ENCODE measurements around the gene DNAJC6. TPM values are rescaled to one million over a fixed set of nuclear protein-coding genes. Genes with fewer than 3 reads are reported as not detected.
"Not testable (repeated sequence)": the region's sequence is repeated elsewhere in the genome, so short reads cannot be mapped to it uniquely, and the experiment has no call there.

Gene DNAJC6
- total RNA-seq, 1 donor from 2014 or later: 6.5 TPM

DNA sequence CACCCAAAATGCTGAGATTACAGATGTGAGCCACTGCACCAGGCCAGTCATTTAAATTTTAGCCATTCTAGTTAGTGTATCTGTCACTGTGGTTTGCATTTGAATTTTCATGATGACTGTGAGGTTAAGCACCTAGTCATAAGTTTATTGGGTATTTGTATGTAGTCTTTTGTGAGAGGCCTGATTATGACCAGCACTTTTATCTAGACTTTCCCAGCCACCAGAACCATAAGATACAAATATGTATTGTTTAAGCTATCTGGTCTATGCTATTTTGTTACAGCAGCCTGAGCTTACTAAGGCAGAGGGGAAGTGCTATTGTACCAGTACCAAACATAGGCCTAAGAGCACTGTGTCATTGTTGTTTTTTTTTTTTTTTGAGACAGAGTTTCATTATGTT lies 19.9 kb upstream of the DNAJC6 start:
- intact Hi-C loops (cut with DNase I): no loop called here
- DNase-seq (ENCODE audit: low spot score): no peak

DNA sequence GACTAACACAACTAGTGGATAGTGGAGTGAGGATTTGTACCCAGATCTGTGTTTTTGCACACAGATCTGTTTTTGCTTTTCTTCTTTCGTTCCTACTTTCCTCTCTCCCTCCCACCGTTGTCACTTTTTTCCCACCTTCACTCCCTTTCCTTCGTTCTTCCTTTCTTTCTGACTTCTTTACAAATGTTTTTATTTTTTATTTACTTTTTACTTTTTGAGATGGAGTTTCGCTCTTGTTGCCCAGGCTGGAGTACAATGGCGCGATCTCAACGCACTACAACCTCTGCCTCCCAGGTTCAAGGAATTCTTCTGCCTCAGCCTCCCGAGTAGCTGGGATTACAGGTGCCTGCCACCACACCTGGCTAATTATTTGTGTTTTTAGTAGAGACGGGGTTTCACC lies 17.5 kb upstream of the DNAJC6 start:
- intact Hi-C loops (cut with DNase I); DNase-seq (ENCODE audit: low spot score): not testable (repeated sequence)

DNA sequence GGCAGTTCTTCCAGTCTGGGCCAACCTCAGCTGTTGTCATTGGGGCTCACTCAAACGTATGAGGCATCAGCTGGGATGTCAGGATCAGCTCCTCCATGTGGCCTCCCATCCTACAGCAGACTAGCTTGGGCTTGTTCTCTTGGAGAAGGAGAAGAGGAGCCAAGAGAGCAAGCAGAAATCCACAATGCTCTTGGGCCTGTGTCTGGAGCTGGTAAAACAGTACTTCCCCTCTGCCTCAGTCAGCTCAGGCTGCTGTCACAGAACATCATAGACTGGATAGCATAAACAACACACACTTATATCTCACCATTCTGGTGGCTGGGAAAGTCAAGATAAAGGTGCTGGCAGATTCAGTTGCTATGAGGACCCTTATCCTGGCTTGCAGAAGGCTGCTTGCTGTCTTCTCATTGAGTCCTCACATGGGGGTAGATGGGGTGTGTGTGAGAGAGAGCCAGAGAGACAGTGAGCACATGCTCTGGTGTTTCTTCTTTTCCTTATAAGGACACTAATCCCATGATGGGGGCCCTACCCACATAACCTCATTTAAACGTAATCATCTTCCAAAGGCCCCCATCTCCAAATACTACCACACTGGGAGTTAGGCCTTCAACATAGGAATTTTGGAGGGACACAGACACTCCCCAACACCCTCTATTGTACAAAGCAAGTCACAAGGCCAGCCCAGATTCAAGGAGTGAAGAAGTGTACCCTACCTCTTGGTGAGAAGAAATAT lies 16.3 kb upstream of the DNAJC6 start:
- intact Hi-C loops (cut with DNase I): no loop called here
- no peak for DNase-seq (ENCODE audit: low spot score)

DNA sequence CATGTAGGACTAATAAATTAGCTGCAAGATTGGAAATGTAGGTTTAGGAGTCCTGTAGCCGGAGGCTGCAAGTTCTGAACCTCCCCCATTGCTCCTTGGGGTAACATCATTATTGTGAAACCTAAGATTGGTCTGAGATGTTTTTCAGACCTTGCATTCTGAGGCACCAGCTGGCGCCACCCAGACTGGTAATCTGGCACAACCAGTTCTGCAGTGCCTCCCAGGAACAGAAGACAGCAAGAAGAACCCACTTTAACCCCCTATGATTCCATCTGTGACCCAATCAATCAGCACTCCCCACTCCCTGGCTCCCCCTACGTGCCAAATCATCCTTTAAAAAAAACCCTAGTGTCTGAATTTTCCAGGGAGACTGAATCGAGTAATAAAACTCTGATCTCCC lies 11.6 kb upstream of the DNAJC6 start:
- intact Hi-C loops (cut with DNase I): no loop called here
- no peak for DNase-seq (ENCODE audit: low spot score)

DNA sequence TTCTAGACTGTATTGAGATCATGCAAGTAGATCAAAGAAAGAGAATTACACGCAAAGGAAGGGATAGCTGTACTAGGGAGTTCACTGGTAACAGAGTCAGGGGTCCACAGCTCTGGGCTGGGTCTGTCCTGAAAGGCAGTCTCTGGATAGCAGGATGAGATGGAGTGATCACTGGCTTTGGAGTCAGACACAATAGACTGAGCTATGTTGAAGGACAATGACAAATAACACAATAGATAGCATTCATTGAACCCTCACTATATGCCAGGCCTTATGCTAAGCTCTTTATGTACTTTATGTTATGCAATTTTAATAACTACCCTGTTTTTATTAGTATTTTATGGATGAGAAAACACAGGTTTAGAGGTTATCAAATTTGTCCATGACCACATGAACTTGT lies 10.0 kb upstream of the DNAJC6 start:
- no peak for DNase-seq (ENCODE audit: low spot score)
- intact Hi-C loops (cut with DNase I): no loop called here

DNA sequence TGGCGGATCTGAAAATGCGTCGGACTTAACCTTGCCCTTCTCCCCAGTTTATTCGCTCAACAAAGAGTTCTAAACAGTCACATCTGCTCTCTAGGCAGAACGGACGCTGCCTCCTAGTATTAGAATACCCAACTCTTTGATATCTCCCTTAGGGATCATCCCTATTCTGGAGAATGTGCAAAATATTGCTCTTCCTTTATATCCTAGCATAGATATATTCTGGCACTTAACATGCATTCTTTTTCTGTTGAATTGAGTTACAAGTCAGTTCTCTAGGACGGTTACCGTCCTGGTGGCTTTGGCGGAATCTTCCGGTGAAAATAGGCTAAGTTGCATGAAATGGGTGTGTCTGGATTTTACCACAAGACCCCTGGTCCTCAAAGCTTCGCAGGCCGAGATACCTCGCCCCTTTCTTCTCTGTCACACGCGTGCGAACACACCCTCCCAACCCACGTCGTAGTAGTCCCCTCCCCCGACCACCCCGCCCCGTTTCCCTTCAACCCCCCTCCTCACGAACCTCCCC lies 501 bp upstream of the DNAJC6 start:
- intact Hi-C loops (cut with DNase I): loop anchor here (2.0 to 5.0 kb wide), 2 partner anchors 42 to 54 kb away; no protein-coding TSS in a partner anchor
- DNase-seq (ENCODE audit: low spot score): no peak

DNA sequence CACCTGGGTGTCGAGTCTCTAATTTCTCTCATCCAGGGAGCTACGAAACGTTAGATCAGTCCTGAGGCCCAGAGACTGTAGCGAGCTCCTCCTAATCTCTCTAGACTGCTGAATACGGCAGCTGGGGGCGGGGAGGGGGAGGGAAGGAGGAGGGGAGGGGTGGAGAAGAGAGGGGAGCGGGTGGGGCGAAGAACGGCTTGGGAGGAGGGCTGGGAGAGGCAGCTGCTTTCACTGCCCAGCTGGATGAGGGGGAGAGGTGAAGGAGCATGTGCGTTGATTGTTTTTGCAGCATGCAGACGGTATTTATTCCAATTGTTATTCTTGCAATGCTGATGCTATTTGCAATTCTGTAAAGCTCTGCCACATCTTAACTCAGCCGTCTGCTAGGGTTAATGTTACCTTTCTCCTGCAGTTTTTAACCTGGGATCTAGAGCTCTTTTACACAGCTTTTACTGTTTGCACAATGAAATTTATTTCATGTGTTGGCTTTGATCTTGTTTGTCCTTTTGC lies 790 bp downstream of the DNAJC6 start:
- DNase-seq (ENCODE audit: low spot score): no peak
- intact Hi-C loops (cut with DNase I): no loop called here

DNA sequence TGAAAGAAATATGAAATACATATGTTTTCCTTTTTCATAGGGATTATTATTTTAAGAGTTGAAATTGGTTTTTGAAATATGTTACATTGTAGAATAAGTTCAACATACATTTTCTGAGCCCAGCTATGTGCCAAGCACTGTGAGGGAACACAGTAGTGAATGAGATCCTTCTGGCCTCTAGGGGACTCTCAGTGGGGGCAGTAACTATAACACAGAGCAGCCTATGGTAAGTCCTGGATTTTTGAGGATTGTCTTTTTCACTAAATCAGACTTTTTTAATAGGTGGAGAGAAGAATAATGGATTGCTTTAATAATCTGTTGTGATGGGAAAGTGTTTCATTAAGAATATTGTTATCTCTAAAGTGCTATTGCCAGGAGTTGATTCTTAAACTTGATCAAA lies 2.4 kb downstream of the DNAJC6 start:
- intact Hi-C loops (cut with DNase I): no loop called here
- DNase-seq (ENCODE audit: low spot score): no peak

DNA sequence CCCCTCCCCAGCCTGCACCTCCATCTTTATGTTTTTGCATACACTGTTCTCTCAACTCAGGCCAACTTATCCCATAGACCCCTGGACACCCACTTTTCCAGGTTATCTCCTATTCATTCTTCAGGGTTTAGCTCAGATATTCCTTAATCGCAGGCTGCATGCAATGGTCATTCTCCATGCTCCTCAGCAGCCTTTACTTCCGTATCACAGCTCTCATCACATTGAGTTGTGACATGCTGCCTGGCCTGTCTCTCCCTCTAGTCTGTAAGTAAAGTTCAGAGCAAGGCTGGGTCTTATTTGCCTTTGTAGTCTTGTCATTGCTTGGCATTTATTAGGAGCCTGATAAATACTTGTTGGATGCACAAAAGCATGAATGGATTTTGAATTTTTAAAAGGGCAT lies 6.9 kb downstream of the DNAJC6 start:
- intact Hi-C loops (cut with DNase I): no loop called here
- DNase-seq (ENCODE audit: low spot score): no peak

DNA sequence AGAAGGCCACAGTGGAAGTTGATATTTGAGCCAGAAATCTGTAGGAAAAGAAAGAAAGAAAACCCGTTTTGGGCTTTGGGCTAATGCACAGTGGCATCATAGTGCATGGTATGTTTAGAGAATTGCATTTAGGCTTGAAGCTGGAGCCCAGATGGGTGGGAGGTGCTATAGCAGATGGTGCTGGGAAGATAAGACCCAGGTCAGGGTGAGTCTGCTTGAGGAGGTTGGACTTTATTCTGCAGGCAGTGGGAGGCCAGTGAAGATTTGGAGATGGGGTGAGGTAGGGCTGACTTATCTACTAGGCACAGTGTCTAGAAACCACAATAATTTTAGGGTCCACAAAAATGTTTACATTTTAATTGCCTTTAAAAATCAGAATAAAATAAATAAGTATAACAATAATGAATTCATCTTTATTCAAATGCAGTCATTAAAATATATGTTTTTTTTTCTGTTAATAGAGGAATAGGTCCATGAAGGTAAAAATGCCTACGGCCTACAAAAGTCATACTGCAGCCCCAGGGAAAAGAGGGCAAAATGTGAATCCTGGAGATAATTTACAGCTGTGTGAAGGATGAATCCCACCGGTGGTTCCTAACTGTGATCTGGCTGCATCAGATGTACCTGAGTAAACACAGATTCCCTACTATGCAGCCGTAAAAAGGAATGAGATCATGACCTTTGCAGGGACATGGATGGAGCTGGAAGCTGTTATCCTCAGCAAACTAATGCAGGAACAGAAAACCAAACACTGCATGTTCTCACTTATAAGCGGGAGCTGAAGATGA lies 8.7 kb downstream of the DNAJC6 start:
- DNase-seq (ENCODE audit: low spot score): no peak
- intact Hi-C loops (cut with DNase I): no loop called here

DNA sequence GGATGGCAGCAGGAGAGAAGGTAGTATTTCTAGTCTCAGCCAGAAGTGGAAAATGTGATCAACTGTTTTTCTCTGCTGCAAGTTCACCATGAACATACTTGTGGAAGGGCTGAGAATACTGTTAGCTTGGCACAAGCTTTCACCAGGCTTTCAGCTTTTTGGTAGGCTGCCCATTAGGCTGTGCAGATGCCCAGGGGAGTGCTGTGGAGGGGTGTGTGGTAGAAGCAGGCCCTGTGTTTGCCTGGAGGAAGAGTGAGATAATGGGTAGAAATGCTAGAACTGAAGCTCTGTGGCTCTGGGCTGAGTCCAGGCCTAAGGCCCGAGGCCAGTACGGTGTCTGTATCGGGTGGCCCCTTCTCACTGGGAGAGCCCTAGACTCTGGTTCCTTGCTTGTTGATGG lies 9.8 kb downstream of the DNAJC6 start:
- no peak for DNase-seq (ENCODE audit: low spot score)
- intact Hi-C loops (cut with DNase I): no loop called here

DNA sequence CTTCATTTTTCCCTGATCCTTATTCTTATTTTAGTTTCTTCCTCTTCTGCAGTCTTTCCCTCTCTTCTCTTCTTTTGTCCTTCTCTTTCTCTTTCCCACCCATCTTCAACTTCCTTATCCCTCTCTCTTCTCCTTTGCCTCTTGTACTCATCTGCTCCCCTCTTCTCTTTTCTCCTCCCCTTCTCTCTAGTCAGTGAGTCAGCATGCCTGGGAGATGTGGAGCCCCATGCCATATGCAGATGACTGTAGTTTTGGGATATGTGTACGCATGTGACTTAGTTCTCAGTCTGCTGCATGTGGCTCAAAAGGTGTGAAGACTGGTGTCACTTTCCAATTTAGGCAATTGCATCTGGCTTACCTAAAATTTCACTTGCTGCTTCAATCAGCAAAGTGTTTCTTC lies 10.4 kb downstream of the DNAJC6 start:
- intact Hi-C loops (cut with DNase I): no loop called here
- no peak for DNase-seq (ENCODE audit: low spot score)

DNA sequence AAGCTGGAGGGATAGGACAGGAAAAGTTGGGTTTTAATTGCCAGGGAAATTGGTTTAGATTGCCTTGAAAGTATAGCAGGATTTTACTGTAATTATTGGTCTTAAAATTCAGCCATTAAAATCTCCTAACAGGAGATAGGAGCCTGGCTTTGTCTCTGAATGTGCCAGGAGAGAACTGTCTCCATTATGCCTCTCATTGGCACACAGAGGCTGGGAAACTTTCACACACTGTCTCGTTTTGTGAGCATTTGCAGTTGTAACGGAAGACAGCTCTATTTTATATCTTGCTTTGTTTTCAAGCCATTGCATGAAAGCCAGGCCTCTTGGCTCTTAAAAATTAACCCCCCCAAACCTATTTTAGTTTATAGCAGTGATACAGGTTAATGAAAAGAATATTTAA lies 12.5 kb downstream of the DNAJC6 start:
- DNase-seq (ENCODE audit: low spot score): no peak
- intact Hi-C loops (cut with DNase I): no loop called here

DNA sequence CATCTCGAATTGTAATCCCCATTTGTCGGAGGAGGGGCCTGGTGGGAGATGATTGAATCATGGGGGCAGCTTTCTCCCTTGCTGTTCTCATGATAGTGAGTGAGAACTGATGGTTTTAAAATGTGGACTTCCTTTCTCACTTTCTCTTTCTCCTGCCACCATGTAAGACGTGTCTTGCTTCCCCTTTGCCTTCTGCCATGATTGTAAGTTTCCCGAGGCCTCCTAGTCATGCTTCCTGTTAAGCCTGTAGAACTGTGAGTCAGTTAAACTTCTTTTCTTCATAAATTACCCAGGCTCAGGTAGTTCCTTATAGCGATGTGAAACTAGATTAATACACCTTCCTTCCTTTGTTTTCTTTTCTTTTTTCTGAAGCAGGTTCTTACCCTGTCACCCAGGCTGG lies 13.9 kb downstream of the DNAJC6 start:
- intact Hi-C loops (cut with DNase I): no loop called here
- DNase-seq (ENCODE audit: low spot score): no peak

DNA sequence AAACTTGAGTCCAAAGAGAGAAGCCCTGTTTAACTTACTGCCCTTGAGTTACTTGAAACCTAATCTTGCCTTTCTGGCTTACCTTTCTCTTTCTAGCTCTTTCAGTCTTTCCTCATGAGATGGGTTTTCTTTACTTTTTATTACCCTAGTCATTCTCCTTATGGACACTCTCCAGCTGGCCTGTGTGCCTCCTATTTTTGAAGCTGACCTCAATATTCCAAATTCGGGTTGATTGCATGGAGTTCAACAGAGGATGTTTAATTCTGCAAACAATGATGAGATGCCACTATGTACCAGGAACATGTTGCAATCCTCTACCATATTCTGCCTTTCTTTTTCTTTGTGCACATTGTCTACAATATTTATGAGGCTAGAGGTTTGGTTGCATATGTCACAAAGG lies 20.7 kb downstream of the DNAJC6 start:
- DNase-seq (ENCODE audit: low spot score): no peak
- intact Hi-C loops (cut with DNase I): no loop called here

DNA sequence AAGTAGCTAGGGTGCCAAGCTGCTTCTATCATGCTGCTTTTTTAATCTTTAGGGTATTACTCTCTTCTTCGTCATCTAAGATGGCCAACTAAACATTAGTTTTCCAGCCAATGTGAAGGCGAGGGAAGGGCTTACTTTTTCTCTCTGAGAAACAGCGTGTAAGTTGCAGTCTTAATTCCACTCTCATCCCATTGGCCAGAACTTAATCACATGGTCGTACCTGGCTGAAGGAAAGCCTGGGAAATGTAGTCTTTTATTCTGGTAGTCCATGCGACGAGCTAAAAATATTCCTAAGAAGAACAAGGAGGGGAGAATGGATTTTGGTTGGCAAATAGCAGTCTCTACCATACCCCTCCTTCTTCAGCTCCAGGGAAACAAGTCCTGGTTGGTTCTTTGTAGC lies 21.5 kb downstream of the DNAJC6 start:
- intact Hi-C loops (cut with DNase I): no loop called here
- DNase-seq (ENCODE audit: low spot score): no peak

DNA sequence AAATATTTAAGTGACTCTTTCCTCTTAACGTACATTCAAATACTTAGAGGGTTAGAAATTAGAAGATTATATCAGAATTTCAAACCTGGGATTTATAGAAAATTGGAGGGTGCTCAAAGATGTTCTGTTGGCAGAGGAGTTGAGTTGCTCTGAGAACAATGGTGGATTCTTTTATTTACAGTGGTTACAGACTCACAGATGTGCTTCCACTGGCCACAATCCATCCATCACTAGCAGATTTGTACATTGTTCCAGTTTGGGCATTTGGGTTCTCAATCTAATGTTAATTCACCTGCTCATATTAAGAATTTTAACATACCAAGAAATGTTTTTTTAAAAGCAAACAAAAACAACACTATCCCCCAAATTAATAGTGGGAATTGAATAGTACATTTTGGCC lies 23.5 kb downstream of the DNAJC6 start:
- DNase-seq (ENCODE audit: low spot score): no peak
- intact Hi-C loops (cut with DNase I): no loop called here

DNA sequence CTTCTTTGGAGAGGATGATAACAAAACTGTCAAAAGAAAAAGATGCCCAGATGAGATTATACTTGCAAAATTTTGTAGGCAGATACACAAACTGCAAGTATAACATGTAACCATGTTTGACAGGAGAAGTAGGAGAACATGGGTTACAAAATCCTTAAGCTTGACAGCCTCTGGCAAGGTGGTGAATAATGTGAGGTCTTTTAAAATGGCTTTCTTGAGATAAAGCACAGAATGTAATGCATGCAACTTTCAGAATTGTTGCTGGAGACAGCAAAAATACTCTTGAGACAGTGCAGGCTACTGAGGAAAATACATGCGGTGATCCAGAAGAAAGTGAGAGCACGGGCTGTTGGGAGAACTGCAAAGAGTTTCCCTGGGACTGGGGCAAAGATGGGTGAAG lies 24.7 kb downstream of the DNAJC6 start:
- DNase-seq (ENCODE audit: low spot score): no peak
- intact Hi-C loops (cut with DNase I): no loop called here

DNA sequence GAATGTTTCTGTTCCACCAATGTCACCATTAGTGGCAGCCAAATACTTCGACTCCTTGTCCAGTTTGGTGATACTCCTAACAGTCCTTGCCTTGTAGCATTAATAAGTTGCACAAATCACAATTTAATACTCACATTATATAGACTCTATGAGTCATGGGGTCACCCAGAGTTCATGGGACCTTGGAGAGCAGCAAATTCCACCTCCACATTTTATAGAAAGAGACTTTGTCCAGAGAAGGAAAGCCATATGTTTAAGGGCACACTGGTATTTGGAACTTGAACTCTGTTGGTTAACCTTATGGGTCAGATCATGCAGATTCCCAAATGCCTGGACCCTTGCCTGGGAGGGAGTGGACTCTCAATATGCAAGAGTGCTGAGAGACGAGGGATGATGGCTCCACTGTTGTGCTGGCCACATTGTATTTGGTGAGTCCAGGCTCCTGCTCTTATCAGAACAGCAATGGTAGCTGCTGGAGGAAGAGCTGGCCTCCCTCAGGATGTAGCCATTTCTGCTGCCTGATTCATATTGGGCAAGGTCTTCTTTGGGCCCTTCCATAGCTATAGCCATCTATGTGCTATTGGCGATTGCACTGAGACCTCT lies 30.6 kb downstream of the DNAJC6 start:
- intact Hi-C loops (cut with DNase I): no loop called here
- DNase-seq (ENCODE audit: low spot score): no peak

DNA sequence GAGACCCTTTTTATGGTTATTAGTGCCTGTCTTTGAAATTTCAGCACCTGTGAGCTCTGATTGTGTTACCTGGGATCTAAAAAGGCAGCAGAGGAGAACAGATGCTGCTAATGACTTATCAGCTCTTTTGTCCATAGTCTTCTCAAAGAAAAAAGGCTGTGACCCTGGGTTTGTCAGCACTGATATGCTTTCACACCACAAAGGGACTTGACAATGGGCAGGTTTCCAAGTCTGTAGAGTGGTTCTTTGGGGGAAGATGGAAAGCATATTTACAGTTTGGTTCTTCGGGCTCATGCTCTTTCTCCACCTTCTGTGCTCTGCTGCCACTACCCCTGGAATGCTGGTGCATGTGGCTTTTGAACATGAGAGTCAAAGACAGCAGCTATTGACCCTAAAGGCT lies 32.0 kb downstream of the DNAJC6 start:
- intact Hi-C loops (cut with DNase I): no loop called here
- DNase-seq (ENCODE audit: low spot score): no peak

DNA sequence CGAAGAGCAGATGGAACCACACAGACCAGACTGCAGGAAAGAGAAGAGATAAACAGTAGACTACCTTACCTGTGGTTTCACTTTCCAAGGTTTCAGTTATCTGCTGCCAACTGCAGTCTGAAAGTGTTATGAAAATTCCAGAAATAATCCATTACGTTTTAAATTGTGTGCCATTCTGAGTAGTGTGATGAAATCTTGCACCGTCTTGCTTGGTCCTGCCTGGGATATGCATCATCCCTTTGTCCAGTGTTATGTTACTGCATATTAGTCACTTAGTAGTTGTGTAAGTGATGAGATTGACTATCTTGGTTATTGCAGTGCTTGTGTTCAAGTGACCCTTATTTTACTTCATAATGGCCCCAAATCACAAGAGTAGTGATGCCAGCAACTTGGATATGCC lies 33.9 kb downstream of the DNAJC6 start:
- DNase-seq (ENCODE audit: low spot score): no peak
- intact Hi-C loops (cut with DNase I): no loop called here
